GM21717 (cell line): ENCODE results near the gene GNAZ.
"Not testable (repeated sequence)": the region's sequence is repeated elsewhere in the genome, so short reads cannot be mapped to it uniquely, and the experiment has no call there.

ENCODE experiments used
- ATAC-seq: cut with Tn5 transposase; IDR thresholded peaks from one replicate; pipeline ENCODE4 v1.9.1; 2021; ENCODE audit warnings: mild to moderate bottlenecking, moderate library complexity; ENCODE audit not compliant: unreplicated experiment

GNAZ gene

GRCh38 chr22:23042179-23042578 lies 28.1 kb upstream of the GNAZ start:
- ATAC-seq, result no peak

GRCh38 chr22:23044570-23044969 lies 25.7 kb upstream of the GNAZ start:
- ATAC-seq, result no peak

- no peak for ATAC-seq
These were observed 24.9 kb upstream of the GNAZ start for GRCh38 chr22:23045461-23045860.

- no peak for ATAC-seq
These were observed 23.1 kb upstream of the GNAZ start for GRCh38 chr22:23047265-23047664.

- ATAC-seq, result no peak
These were observed 22.6 kb upstream of the GNAZ start for GRCh38 chr22:23047742-23048141.

- not testable (repeated sequence) for ATAC-seq
These were observed 19.8 kb upstream of the GNAZ start for GRCh38 chr22:23050546-23050945.

GRCh38 chr22:23053051-23053707 lies 17.1 kb upstream of the GNAZ start:
- ATAC-seq, result no peak

- no peak for ATAC-seq
These were observed 16.3 kb upstream of the GNAZ start for GRCh38 chr22:23053912-23054530.

GRCh38 chr22:23054531-23055257 lies 15.6 kb upstream of the GNAZ start:
- no peak for ATAC-seq

- no peak for ATAC-seq
These were observed 14.7 kb upstream of the GNAZ start for GRCh38 chr22:23055449-23056179.

GRCh38 chr22:23057331-23057730 lies 13.0 kb upstream of the GNAZ start:
- ATAC-seq, result no peak

- no peak for ATAC-seq
These were observed 12.3 kb upstream of the GNAZ start for GRCh38 chr22:23058063-23058462.

- ATAC-seq, result no peak
These were observed 11.6 kb upstream of the GNAZ start for GRCh38 chr22:23058481-23059283.

GRCh38 chr22:23059284-23059948 lies 10.9 kb upstream of the GNAZ start:
- ATAC-seq, result no peak

GRCh38 chr22:23060612-23061400 lies 9.5 kb upstream of the GNAZ start:
- no peak for ATAC-seq

- ATAC-seq, result no peak
These were observed 8.6 kb upstream of the GNAZ start for GRCh38 chr22:23061471-23062280.

- no peak for ATAC-seq
These were observed 7.4 kb upstream of the GNAZ start for GRCh38 chr22:23062616-23063538.
